OCI-LY7 (cell line): ENCODE results near the gene CASP12. TPM values are rescaled to one million over a fixed set of nuclear protein-coding genes. Genes with fewer than 3 reads are reported as not detected.

ENCODE experiments used
- BruUV-seq: library from RNA; stranded (reverse); fragments of 400-500 nt; replicated peaks from 2 replicates; lab custom pipeline; 2021; lab: Mats Ljungman, UMichigan
- CTCF ChIA-PET: fragments of 300-600 bp; sonication (Branson Sonifier 250); formaldehyde crosslinking; loops from one replicate; lab custom pipeline; 2022; ENCODE audit warnings: antibody characterized with exemption; ENCODE audit not compliant: unreplicated experiment; lab: Charles Lee
- POLR2A ChIA-PET: fragments of 300-600 bp; sonication (Branson Sonifier 250); formaldehyde crosslinking; loops from one replicate; lab custom pipeline; 2022; ENCODE audit warnings: antibody characterized with exemption; lab: Charles Lee
- DNase-seq: peaks from one replicate; pipeline ENCODE4 v3.0.0-alpha.2; 2015; ENCODE audit warnings: low spot score
- H2AFZ ChIP-seq: fragments of 200-600 bp; sonication (generic), shearing (Covaris generic); 2 replicates; pipeline ENCODE4 v1.6.1; 2014; ENCODE audit warnings: mild to moderate bottlenecking, antibody characterized with exemption, low read length, moderate library complexity
- H3K27ac ChIP-seq: fragments of 200-600 bp; sonication (generic); 2 replicates; pipeline ENCODE4 v1.5.1; 2014; ENCODE audit warnings: mixed run types, low read depth, mild to moderate bottlenecking, moderate library complexity, low read length, inconsistent platforms; ENCODE audit not compliant: poor library complexity, severe bottlenecking
- H3K36me3 ChIP-seq: fragments of 200-600 bp; sonication (generic); 2 replicates; pipeline ENCODE4 v1.6.1; 2014; ENCODE audit warnings: mild to moderate bottlenecking, antibody characterized with exemption, low read length, moderate library complexity, mixed read lengths; ENCODE audit not compliant: insufficient read depth
- H3K4me1 ChIP-seq: fragments of 200-600 bp; sonication (generic); 2 replicates; pipeline ENCODE4 v1.5.1; 2014; ENCODE audit warnings: mild to moderate bottlenecking, low read length; ENCODE audit not compliant: insufficient read depth, poor library complexity, severe bottlenecking
- H3K4me2 ChIP-seq: fragments of 200-600 bp; sonication (generic); 2 replicates; pipeline ENCODE4 v1.6.1; 2014; ENCODE audit warnings: mild to moderate bottlenecking, low read length
- H3K4me3 ChIP-seq: fragments of 200-600 bp; sonication (generic); 2 replicates; pipeline ENCODE4 v1.5.1; 2014; ENCODE audit warnings: mild to moderate bottlenecking, low read depth, low read length; ENCODE audit not compliant: poor library complexity, severe bottlenecking
- H3K79me2 ChIP-seq: fragments of 200-600 bp; sonication (generic); 2 replicates; pipeline ENCODE4 v1.6.1; 2016; ENCODE audit warnings: low read depth, mild to moderate bottlenecking, low read length, moderate library complexity, mixed read lengths; ENCODE audit not compliant: insufficient read depth
- H3K9me2 ChIP-seq: fragments of 200-600 bp; sonication (generic); 2 replicates; pipeline ENCODE4 v1.6.1; 2016; ENCODE audit warnings: mild to moderate bottlenecking, low read length, mixed read lengths; ENCODE audit not compliant: insufficient read depth
- H3K9me3 ChIP-seq: fragments of 200-600 bp; sonication (generic); 2 replicates; pipeline ENCODE4 v1.6.1; 2014; ENCODE audit warnings: mild to moderate bottlenecking, mixed run types, low read length, mixed read lengths
- H4K20me1 ChIP-seq: fragments of 200-600 bp; sonication (generic); 2 replicates; pipeline ENCODE4 v1.6.1; 2014; ENCODE audit warnings: mild to moderate bottlenecking, antibody characterized with exemption, low read length, moderate library complexity, mixed read lengths; ENCODE audit not compliant: insufficient read depth
- CTCF ChIP-seq: fragments of 200-600 bp; sonication (generic); conservative IDR thresholded peaks from 2 replicates; pipeline ENCODE4 v1.5.1; 2014; ENCODE audit warnings: mild to moderate bottlenecking, antibody characterized with exemption, low read length, moderate library complexity, mixed read lengths
- EZH2phosphoT487 ChIP-seq: fragments of 200-600 bp; sonication (generic); IDR thresholded peaks from 2 replicates; pipeline ENCODE4 v1.6.1; 2018; ENCODE audit warnings: low read depth, borderline replicate concordance, mild to moderate bottlenecking, mixed run types, antibody characterized with exemption, low read length, moderate library complexity, mixed read lengths
- intact Hi-C: fragments of 100-400 bp; cut with micrococcal nuclease; formaldehyde crosslinking; loops from one replicate; pipeline ENCODE4 v1.10.0; 2022; ENCODE audit not compliant: unreplicated experiment
- total RNA-seq, 2 experiments: library from RNA; depleted of rRNA in 1 of 2; stranded (reverse); fragments of >200 nt in 1 of 2; shearing (Covaris generic) in 1 of 2; gene quantifications; 2 replicates each; pipeline ENCODE4 v1.2.3, GENCODE V29; 2014 to 2022

The CASP12 gene
- total RNA-seq, 2 experiments from 2014 or later = not detected

DNA sequence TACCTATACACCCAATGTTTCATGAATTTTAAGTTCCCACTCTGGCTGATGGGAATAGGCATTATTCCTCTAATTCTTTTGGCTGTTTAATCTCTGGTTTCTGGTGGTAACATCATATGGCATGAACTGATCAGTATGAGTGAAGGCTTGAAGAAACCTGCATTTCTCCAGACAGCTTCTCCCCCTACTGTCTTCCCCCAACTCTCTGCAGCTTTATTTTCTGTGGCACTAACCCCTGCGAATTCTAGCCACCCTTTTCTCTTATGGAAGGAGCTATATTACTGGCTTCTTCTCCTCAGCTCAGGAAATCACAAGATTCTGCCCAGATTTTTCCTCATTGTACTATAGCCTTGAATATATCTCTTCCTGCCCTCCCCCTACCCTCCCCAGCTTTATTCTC lies 57.1 kb downstream of the CASP12 start:
- Histone ChIP-seq H3K79me2 (no peaks in the 10 kb centered on the region), H3K27ac (no peak overlapping the region), H3K9me2 (no peaks in the 10 kb centered on the region), H3K9me3 (no peaks in the 10 kb centered on the region), H3K36me3 (no peaks in the 10 kb centered on the region), H3K4me2 (no peak overlapping the region), H3K4me1 (no peaks in the 10 kb centered on the region), H4K20me1 (no peaks in the 10 kb centered on the region), H3K4me3 (no peak overlapping the region), H2AFZ (no peak overlapping the region)
- CTCF ChIA-PET = no interaction called here
- BruUV-seq = no TSS peak
- TF ChIP-seq CTCF (no peak), EZH2phosphoT487 (no peak)
- no peak for DNase-seq
- intact Hi-C loops = no loop called here
- POLR2A ChIA-PET = no interaction called here

GRCh38 chr11:104837969-104838639 lies 60.2 kb downstream of the CASP12 start:
- no peaks in the 10 kb centered on the region for H3K36me3 ChIP-seq
- H3K4me3 ChIP-seq = no peak overlapping the region
- no peaks in the 10 kb centered on the region for H3K4me1 ChIP-seq
- intact Hi-C loops = no loop called here
- BruUV-seq = no TSS peak
- H4K20me1 ChIP-seq = no peaks in the 10 kb centered on the region
- no peaks in the 10 kb centered on the region for H3K79me2 ChIP-seq
- H3K4me2 ChIP-seq = no peak overlapping the region
- POLR2A ChIA-PET = no interaction called here
- H2AFZ ChIP-seq = no peak overlapping the region
- DNase-seq = no peak
- H3K9me3 ChIP-seq = no peaks in the 10 kb centered on the region
- no peaks in the 10 kb centered on the region for H3K9me2 ChIP-seq
- no peak for TF ChIP-seq EZH2phosphoT487
- TF ChIP-seq CTCF = no peak
- H3K27ac ChIP-seq = no peak overlapping the region
- CTCF ChIA-PET = no interaction called here

GRCh38 chr11:104836691-104837090 lies 61.6 kb downstream of the CASP12 start:
- DNase-seq = no peak
- no peaks in the 10 kb centered on the region for H3K79me2 ChIP-seq
- H3K9me3 ChIP-seq = no peaks in the 10 kb centered on the region
- H3K4me3 ChIP-seq = no peak overlapping the region
- CTCF ChIA-PET = no interaction called here
- H3K36me3 ChIP-seq = no peaks in the 10 kb centered on the region
- H2AFZ ChIP-seq = no peak overlapping the region
- intact Hi-C loops = no loop called here
- no peaks in the 10 kb centered on the region for H3K9me2 ChIP-seq
- no TSS peak for BruUV-seq
- POLR2A ChIA-PET = interaction anchor here (0.8 kb wide), 1 partner anchor 110 kb away, joined by 4 read pairs; no protein-coding TSS in a partner anchor
- no peak for TF ChIP-seq CTCF
- TF ChIP-seq EZH2phosphoT487 = no peak
- no peaks in the 10 kb centered on the region for H4K20me1 ChIP-seq
- H3K27ac ChIP-seq = no peak overlapping the region
- no peaks in the 10 kb centered on the region for H3K4me1 ChIP-seq
- no peak overlapping the region for H3K4me2 ChIP-seq
